Uterus (tissue), 4 donors: ENCODE data around the gene METAP2. TPM values are rescaled to one million over a fixed set of nuclear protein-coding genes. Genes with fewer than 3 reads are reported as not detected.

ENCODE experiments used
- DNase-seq, 2 donors: peaks; one replicate each; pipeline ENCODE4 v3.0.0-alpha.2; 2019 to 2020
- H3K27ac ChIP-seq, 2 donors: fragments of 200-600 bp; sonication (generic); 1 replicate in 1 of 2; 2 replicates in 1 of 2; pipeline ENCODE4 v1.5.1; 2016 to 2018
- H3K27me3 ChIP-seq, 2 donors: fragments of 200-600 bp; sonication (generic); one replicate each; pipeline ENCODE4 v1.5.1; 2018 to 2019; ENCODE audit warnings: control low read depth in 1 of 2
- H3K36me3 ChIP-seq, 2 donors: fragments of 200-600 bp; sonication (generic); one replicate each; pipeline ENCODE4 v1.5.1; 2019; ENCODE audit warnings: control low read depth in 1 of 2
- H3K4me1 ChIP-seq, 2 donors: fragments of 200-600 bp; sonication (generic); one replicate each; pipeline ENCODE4 v1.5.1; 2018 to 2019; ENCODE audit warnings: control low read depth in 1 of 2
- H3K4me3 ChIP-seq, 2 donors: fragments of 200-600 bp; sonication (generic); 1 replicate in 1 of 2; 2 replicates in 1 of 2; pipeline ENCODE4 v1.5.1; 2018 to 2019; ENCODE audit warnings: mild to moderate bottlenecking in 1 of 2
- H3K9me3 ChIP-seq, 2 donors: fragments of 200-600 bp; sonication (generic); one replicate each; pipeline ENCODE4 v1.5.1; 2019; ENCODE audit warnings: control low read depth in 1 of 2
- CTCF ChIP-seq, 4 experiments: fragments of 200-600 bp in 2 of 4; fragments of 450-650 bp in 2 of 4; sonication (generic) in 2 of 4; IDR thresholded peaks; one replicate each; pipeline ENCODE4 v1.5.1; 2016 to 2019; ENCODE audit warnings: antibody characterized with exemption in 4 of 4, mild to moderate bottlenecking in 2 of 4, moderate library complexity in 1 of 4
- POLR2A ChIP-seq, 2 donors: fragments of 450-650 bp; IDR thresholded peaks; one replicate each; pipeline ENCODE4 v1.6.1; 2016; ENCODE audit warnings: antibody characterized with exemption in 2 of 2, mild to moderate bottlenecking in 1 of 2, moderate library complexity in 1 of 2
- intact Hi-C: fragments of 100-400 bp; cut with DNase I; formaldehyde crosslinking; loops from one replicate; pipeline ENCODE4 v1.15.1; 2023; ENCODE audit warnings: low total_unique reads
- total RNA-seq, 4 donors: library from RNA; depleted of rRNA in 3 of 4; stranded (reverse); fragments of >200 nt in 3 of 4; gene quantifications; one replicate each; pipeline versions ENCODE4 v1.1.0 to v1.2.4, GENCODE V29; 2014 to 2023
- donor health status: DM: yes; HTN: yes; CAD: no.

METAP2 gene
- total RNA-seq, 4 donors from 2014 or later = 25.9 to 544 (median 72.8) TPM

- H3K4me3 ChIP-seq = no peak overlapping the region
- intact Hi-C loops = no loop called here
- H3K27ac ChIP-seq = no peak overlapping the region
- no peaks in the 10 kb centered on the region for H3K4me1 ChIP-seq
- no peaks in the 10 kb centered on the region for H3K9me3 ChIP-seq
- no peaks in the 10 kb centered on the region for H3K27me3 ChIP-seq
- H3K36me3 ChIP-seq = no peaks in the 10 kb centered on the region
- TF ChIP-seq POLR2A (IDR thresholded peaks at IDR 0.05) (no peak), CTCF (IDR thresholded peaks at IDR 0.05) (no peak)
- no peak for DNase-seq
Observed at GRCh38 chr12:95504140-95504539, 30.2 kb downstream of the METAP2 start.

GRCh38 chr12:95505039-95505438 is 31.1 kb downstream of the METAP2 start:
- H3K36me3 ChIP-seq = no peaks in the 10 kb centered on the region
- intact Hi-C loops = no loop called here

GRCh38 chr12:95506707-95507523 is 33.0 kb downstream of the METAP2 start:
- Histone ChIP-seq H3K4me3 (no peak overlapping the region), H3K36me3 (no peaks in the 10 kb centered on the region), H3K27ac (no peak overlapping the region), H3K4me1 (no peaks in the 10 kb centered on the region), H3K9me3 (no peaks in the 10 kb centered on the region), H3K27me3 (no peaks in the 10 kb centered on the region)
- intact Hi-C loops = no loop called here
- no peak for DNase-seq
- TF ChIP-seq CTCF (IDR thresholded peaks at IDR 0.05) = no peak
- TF ChIP-seq POLR2A (IDR thresholded peaks at IDR 0.05) = no peak

More at GRCh38 chr12:95505039-95505438, 31.1 kb downstream of the METAP2 start:
- Histone ChIP-seq H3K9me3 (no peaks in the 10 kb centered on the region), H3K4me1 (no peaks in the 10 kb centered on the region), H3K4me3 (no peak overlapping the region), H3K27ac (no peak overlapping the region), H3K27me3 (no peaks in the 10 kb centered on the region)
- TF ChIP-seq CTCF (IDR thresholded peaks at IDR 0.05) (no peak), POLR2A (IDR thresholded peaks at IDR 0.05) (no peak)
- no peak for DNase-seq

GRCh38 chr12:95509300-95509699 is 35.3 kb downstream of the METAP2 start:
- Histone ChIP-seq H3K27me3 (no peaks in the 10 kb centered on the region), H3K9me3 (no peaks in the 10 kb centered on the region), H3K4me1 (no peaks in the 10 kb centered on the region), H3K27ac (no peak overlapping the region), H3K36me3 (no peaks in the 10 kb centered on the region), H3K4me3 (no peak overlapping the region)
- DNase-seq = no peak
- intact Hi-C loops = no loop called here
- TF ChIP-seq POLR2A (IDR thresholded peaks at IDR 0.05) (no peak), CTCF (IDR thresholded peaks at IDR 0.05) (no peak)

GRCh38 chr12:95511977-95512376 is 38.0 kb downstream of the METAP2 start:
- Histone ChIP-seq H3K9me3 (no peaks in the 10 kb centered on the region), H3K4me3 (no peak overlapping the region), H3K4me1 (no peaks in the 10 kb centered on the region), H3K27ac (no peak overlapping the region), H3K27me3 (no peaks in the 10 kb centered on the region), H3K36me3 (no peaks in the 10 kb centered on the region)
- no peak for DNase-seq
- TF ChIP-seq CTCF (IDR thresholded peaks at IDR 0.05) (no peak), POLR2A (IDR thresholded peaks at IDR 0.05) (no peak)
- intact Hi-C loops = no loop called here
